ENCODE results near the gene CDC14B. TPM values are rescaled to one million over a fixed set of nuclear protein-coding genes. Genes with fewer than 3 reads are reported as not detected.

Gene CDC14B
- total RNA-seq, 4 donors from 2014 or later = 9.7 to 40.5 (median 20.6) TPM

GRCh38 chr9:96493757-96494156, 125.9 kb downstream of the CDC14B start:
- H3K9me3 ChIP-seq = no peaks in the 10 kb centered on the region
- no peaks in the 10 kb centered on the region for H3K36me3 ChIP-seq
- intact Hi-C loops (cut with DNase I; ENCODE audit: low total_unique reads) = no loop called here
- TF ChIP-seq CTCF (IDR thresholded peaks at IDR 0.05) (no peak), POLR2A (IDR thresholded peaks at IDR 0.05) (no peak)
- H3K27me3 ChIP-seq = no peaks in the 10 kb centered on the region
- H3K27ac ChIP-seq = no peak overlapping the region
- no peaks in the 10 kb centered on the region for H3K4me1 ChIP-seq
- no peak for DNase-seq
- H3K4me3 ChIP-seq = no peak overlapping the region

- TF ChIP-seq CTCF (IDR thresholded peaks at IDR 0.05) (no peak), POLR2A (IDR thresholded peaks at IDR 0.05) (no peak)
- Histone ChIP-seq H3K27ac (no peak overlapping the region), H3K27me3 (no peaks in the 10 kb centered on the region), H3K4me1 (no peaks in the 10 kb centered on the region), H3K36me3 (no peaks in the 10 kb centered on the region), H3K4me3 (no peak overlapping the region), H3K9me3 (no peaks in the 10 kb centered on the region)
- DNase-seq = no peak
- intact Hi-C loops (cut with DNase I; ENCODE audit: low total_unique reads) = no loop called here
These were observed 126.6 kb downstream of the CDC14B start for GRCh38 chr9:96492993-96493531.

GRCh38 chr9:96491880-96492525, 127.6 kb downstream of the CDC14B start:
- Histone ChIP-seq H3K36me3 (no peaks in the 10 kb centered on the region), H3K27ac (no peak overlapping the region), H3K4me1 (no peaks in the 10 kb centered on the region), H3K4me3 (no peak overlapping the region), H3K27me3 (no peaks in the 10 kb centered on the region), H3K9me3 (no peaks in the 10 kb centered on the region)
- intact Hi-C loops (cut with DNase I; ENCODE audit: low total_unique reads) = no loop called here
- no peak for TF ChIP-seq CTCF (IDR thresholded peaks at IDR 0.05)
- no peak for TF ChIP-seq POLR2A (IDR thresholded peaks at IDR 0.05)
- DNase-seq = no peak

GRCh38 chr9:96491079-96491879, 128.4 kb downstream of the CDC14B start:
- Histone ChIP-seq H3K4me1 (no peaks in the 10 kb centered on the region), H3K27me3 (no peaks in the 10 kb centered on the region), H3K27ac (no peak overlapping the region), H3K9me3 (no peaks in the 10 kb centered on the region), H3K36me3 (no peaks in the 10 kb centered on the region), H3K4me3 (no peak overlapping the region)
- TF ChIP-seq CTCF (IDR thresholded peaks at IDR 0.05) = no peak
- TF ChIP-seq POLR2A (IDR thresholded peaks at IDR 0.05) = no peak
- no peak for DNase-seq
- intact Hi-C loops (cut with DNase I; ENCODE audit: low total_unique reads) = no loop called here

GRCh38 chr9:96490534-96491078, 129.0 kb downstream of the CDC14B start:
- Histone ChIP-seq H3K9me3 (no peaks in the 10 kb centered on the region), H3K4me1 (no peaks in the 10 kb centered on the region), H3K36me3 (no peaks in the 10 kb centered on the region), H3K4me3 (no peak overlapping the region), H3K27me3 (no peaks in the 10 kb centered on the region), H3K27ac (no peak overlapping the region)
- DNase-seq = no peak
- TF ChIP-seq POLR2A (IDR thresholded peaks at IDR 0.05) (no peak), CTCF (IDR thresholded peaks at IDR 0.05) (no peak)
- intact Hi-C loops (cut with DNase I; ENCODE audit: low total_unique reads) = no loop called here
